C1 segment of cervical spinal cord (tissue), 14 donors: ENCODE measurements around the gene SLC7A1.

Experiments used
- DNase-seq, 14 donors: peaks; one replicate each; lab custom pipeline; 2025; lab: John Stamatoyannopoulos, UW

The SLC7A1 gene

GRCh38 chr13:29583073-29583785 is 12.3 kb downstream of the SLC7A1 start:
- DNase-seq: peak in 1 of 14 donors; percentile 6

DNA sequence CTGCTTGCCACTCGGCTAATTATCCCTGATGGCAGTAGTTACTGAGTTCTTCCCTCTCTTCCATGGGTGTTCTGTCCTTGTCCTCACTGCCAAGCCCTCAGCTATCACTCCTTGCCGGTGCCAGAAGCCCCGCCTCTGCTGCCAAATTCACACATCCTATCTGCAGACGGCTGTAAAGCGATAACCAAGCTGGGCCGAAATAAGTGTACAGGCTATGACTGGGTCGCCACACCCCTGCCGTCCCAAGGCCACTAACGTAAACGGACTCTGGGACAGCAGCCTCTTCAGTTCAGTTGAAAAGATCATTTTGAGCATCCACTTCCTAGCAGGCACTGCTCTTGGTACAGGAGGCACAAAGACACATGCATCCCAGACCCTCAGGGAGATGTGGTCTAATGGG is 13.3 kb downstream of the SLC7A1 start:
- DNase-seq: no peak

DNA sequence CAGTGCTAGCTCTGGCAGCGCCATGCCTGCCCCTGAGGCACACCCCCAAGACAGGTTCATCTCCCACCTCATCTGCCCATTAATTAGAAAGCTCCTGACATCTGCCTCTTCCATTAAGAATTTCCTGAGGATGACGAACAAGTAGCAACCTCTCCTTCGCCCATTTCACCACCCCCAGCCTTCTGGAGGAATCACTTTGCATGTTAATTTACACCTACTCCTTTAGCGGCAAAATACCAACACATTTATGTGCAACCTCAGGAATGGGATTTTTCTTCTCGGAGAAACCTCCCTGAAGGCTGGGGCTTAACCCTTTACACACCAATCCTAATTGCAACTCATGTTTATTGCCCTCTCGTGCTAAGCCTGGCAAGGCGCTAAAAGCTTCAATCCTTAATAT is 13.8 kb downstream of the SLC7A1 start:
- DNase-seq: no peak

DNA sequence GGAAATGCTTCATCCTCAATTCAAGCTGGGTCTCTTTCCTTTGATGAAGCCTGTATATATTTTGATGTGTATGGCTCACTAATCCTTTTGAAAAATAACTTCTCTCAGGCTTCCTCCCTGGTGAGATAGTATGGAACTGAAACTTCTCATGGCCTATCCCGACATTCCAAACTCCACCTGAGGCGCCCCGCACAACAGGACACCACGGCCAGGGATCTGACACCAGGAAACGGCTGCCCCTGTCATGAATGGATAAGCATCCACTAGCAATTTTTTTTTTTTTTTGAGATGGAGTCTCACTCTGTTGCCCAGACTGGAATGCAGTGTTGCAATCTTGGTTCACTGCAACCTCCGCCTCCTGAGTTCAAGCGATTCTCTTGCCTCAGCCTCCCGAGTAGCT is 16.4 kb downstream of the SLC7A1 start:
- DNase-seq: no peak

DNA sequence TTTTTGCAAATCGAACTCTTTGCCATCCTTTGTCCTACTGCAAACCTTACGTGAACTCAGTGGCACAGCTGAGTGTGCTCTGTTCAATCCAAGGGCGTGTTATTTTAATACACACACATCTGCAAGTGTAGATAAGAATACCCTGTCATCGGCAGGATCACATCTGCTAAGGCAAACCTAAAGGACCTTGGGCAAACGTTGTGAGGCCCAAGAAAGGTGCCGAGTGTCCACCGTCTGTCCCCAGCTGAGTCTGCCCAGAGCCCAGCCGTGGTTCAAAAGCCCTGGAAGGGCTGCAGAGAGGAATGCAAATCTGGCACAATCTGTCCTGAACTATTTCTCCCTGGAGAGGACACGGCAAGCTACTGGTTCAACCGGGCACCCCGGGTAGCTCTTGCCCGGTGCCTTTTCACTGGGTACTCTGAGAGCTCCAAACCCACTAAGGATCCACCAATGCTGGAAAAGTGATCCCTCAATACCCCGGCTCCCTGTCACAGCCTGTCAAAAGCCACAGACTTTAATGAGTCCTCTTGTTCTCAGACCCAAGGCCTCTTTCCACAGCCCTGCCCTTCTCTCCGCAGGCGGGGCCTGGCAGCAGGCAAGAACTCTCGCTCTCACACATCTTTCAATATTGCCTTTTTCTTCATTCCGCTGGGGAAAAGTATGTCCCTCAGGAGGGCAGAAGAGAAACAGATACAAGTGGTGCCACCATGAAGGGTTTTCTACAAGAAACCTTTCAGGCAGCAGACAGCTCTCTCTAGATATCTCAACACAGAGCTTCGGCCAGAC is 17.0 kb downstream of the SLC7A1 start:
- DNase-seq: peak in 2 of 14 donors; percentile 19

GRCh38 chr13:29577136-29578051 is 18.1 kb downstream of the SLC7A1 start:
- DNase-seq: peak in 3 of 14 donors; percentile 27 to 73 (median 49)

- DNase-seq: peak in 1 of 14 donors; percentile 36
These were observed 18.9 kb downstream of the SLC7A1 start for GRCh38 chr13:29576581-29576980.

GRCh38 chr13:29575098-29575497 is 20.4 kb downstream of the SLC7A1 start:
- no peak for DNase-seq

DNA sequence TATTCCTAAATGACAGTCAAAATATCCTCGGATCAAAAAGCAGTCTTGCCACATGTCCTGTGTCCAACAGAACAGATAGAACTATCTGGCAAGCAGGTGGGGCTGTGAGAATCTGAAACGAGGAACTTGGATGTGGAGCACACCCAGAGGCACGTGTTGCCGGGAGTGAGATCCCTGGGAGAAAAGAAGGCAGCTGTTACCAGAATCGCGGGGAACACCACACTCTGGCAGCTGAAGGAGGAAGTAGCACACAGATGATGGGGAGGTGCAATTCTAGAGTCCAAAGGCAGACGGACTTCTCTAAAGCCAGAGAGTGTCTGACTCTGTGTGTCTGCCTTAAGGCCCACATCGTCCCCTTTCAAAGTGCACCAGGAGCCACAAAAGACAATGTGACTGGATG is 22.3 kb downstream of the SLC7A1 start:
- peak in 2 of 14 donors; percentile 18 to 28 for DNase-seq

DNA sequence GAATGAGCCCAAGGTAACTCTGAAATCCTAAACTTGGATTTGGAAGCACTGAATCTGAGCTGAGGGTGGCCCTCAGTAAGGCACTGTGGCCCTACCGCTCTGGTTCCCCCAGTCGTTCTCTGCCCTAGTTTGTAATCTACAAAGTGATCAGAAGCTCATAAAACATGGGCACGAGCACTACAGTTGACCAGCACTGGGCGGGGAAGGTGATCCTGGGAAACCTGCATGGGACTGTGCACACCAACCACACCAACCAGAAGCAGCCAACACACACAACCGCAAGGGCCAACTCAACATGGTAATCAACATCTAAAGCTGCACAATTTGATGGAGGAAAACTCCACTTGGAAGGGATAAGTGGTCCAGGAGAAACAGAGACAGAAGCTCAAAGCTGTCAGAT is 22.9 kb downstream of the SLC7A1 start:
- no peak for DNase-seq

GRCh38 chr13:29571876-29572570 is 23.5 kb downstream of the SLC7A1 start:
- DNase-seq: no peak

- DNase-seq: no peak
These were observed 25.3 kb downstream of the SLC7A1 start for GRCh38 chr13:29570051-29570654.

DNA sequence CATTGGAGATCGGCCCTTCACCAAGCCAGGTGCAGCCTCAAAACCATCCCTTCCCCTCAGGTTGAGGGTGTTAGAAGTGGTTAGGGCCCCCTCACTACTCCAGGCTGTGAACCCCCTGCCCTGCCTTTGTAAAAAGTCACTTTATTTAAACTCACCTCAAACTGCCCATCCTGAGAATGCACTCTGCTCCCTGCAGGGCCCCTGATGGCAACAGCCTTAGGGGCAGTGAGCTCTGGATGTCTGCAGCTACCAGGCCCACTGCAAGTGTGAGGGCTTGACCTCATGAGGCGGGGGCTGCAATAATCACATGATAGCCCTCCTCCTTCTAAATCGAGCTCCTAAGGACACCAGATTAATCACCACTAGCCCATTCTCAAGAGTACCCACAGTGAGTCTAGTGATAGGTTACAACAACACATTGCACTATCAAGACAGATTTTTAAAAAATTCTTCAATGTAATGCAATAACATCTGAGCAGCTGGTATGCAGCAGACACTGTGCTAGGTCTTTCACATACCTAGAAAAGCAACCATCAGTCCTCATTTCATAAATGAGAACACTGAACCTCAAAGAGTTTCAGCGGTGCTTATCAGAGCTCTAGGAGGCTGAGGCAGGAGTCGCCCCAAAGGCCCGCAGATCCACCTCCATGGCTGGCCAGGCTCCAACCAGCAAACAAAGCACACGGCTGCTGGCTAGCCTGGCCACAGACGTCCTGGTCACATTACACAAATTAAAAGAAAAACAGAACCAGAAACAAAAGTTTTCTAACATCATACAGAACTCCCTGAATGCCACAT is 26.0 kb downstream of the SLC7A1 start:
- no peak for DNase-seq

DNA sequence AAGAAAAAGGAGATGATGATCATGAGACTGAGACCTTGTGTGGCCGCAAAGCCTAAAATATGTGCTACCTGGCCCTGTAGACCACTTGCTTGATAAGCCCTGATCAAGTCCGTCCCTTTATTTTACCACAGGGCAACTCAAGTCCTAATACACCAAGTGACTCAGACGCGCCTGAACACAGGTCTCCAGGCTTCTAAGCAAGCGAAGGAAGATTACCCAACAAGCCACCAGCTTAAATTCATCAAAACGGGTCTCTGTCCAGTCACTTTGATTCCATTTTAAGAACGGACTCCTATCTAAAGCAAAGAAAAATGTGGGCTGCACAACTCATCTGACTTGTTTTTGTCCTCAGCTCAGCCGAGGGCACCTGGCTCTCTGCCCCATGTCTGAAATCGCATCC is 26.8 kb downstream of the SLC7A1 start:
- DNase-seq: no peak

DNA sequence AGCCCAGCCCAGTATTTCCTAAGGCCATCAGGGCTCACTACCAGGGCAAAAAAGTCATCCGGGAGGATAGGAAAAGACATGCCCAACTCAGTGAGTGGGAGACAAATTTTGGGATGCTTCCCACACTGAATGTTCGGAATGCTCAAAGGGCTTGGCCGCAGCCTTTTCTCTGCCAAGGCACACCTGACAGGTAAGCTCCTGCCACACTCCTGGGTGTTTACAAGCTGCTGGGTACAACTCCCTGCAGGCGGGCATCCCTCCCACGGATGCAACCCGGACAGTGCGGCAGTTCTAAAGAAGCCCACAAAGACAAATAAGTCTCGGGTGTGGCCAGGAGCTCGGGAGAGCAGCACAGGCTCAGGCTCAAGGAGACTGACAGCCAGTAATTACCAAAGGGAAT is 28.1 kb downstream of the SLC7A1 start:
- DNase-seq: no peak

DNA sequence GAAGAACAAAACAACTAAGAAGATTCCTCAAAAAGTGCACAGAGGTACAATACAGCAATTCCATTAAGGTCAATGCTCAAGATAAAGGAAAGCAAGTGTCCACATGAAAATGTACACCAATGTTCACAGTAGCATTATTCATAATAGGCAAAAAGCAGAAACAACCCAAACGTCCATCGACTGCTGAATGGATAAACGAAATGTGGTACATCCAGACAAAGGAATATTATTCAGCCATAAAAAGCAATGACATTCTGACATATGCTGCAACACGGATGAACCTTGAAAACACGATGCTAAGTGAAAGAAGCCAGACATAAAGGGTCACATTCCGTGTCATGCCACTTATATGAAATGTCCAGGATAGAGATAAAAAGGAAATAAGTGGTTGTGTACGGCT is 29.3 kb downstream of the SLC7A1 start:
- DNase-seq: no peak

- no peak for DNase-seq
These were observed 30.7 kb downstream of the SLC7A1 start for GRCh38 chr13:29564818-29565217.

DNA sequence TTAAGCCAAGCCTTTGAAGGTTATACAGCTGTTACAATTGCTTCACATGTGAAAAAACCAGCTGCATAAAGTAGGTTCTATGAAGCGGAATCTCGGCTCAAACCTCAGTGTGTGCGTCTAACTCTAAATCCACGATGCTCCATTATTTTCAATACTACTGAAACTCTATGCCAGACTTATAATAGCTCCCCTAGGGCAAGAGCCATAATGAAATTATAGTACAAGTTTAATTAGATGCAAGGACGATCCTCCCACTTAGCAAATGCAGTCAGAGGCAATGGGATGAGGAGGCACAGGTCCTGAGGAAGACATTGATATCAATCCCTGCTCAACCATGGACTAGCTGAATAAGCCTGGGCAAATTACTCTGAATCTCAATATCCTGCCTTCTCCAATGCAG is 31.1 kb downstream of the SLC7A1 start:
- no peak for DNase-seq

GRCh38 chr13:29563941-29564340 is 31.5 kb downstream of the SLC7A1 start:
- no peak for DNase-seq

- peak in 1 of 14 donors; percentile 12 for DNase-seq
These were observed 32.6 kb downstream of the SLC7A1 start for GRCh38 chr13:29562786-29563438.
